GM20000 (cell line): ENCODE measurements around the gene NCS1.

Experiments used
- DNase-seq: peaks from one replicate; pipeline ENCODE4 v3.0.0; 2012; ENCODE audit warnings: low spot score
- TF ChIP-seq, protein P1 (sequence below): IDR thresholded peaks from 2 replicates; pipeline ENCODE4 v1.5.1; 2012; ENCODE audit warnings: mild to moderate bottlenecking, control low read depth; ENCODE audit errors: extremely low read depth, missing control alignments

NCS1 gene

DNA sequence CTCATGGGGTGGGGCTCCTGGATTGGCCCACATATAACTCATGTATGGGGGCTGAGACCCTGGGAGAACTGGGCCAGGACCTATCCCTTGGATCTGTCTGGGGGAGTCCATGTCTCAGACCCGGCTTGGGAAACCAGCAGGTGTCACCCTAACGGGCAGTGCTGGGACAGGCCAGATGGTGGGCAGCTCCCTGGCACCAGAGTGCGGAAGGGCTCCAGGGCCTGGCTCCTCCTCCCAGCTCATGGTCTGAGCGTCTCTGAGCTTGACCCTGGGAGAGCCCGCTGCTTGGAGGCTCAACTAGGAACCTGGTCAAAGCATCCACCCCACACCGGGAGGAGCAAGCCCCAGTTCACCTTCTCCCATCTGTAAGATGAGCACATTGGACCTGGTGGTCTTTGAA lies 15.5 kb upstream of the NCS1 start:
- TF ChIP-seq, protein P1, sequence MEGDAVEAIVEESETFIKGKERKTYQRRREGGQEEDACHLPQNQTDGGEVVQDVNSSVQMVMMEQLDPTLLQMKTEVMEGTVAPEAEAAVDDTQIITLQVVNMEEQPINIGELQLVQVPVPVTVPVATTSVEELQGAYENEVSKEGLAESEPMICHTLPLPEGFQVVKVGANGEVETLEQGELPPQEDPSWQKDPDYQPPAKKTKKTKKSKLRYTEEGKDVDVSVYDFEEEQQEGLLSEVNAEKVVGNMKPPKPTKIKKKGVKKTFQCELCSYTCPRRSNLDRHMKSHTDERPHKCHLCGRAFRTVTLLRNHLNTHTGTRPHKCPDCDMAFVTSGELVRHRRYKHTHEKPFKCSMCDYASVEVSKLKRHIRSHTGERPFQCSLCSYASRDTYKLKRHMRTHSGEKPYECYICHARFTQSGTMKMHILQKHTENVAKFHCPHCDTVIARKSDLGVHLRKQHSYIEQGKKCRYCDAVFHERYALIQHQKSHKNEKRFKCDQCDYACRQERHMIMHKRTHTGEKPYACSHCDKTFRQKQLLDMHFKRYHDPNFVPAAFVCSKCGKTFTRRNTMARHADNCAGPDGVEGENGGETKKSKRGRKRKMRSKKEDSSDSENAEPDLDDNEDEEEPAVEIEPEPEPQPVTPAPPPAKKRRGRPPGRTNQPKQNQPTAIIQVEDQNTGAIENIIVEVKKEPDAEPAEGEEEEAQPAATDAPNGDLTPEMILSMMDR, result no peak
- DNase-seq, result no peak

DNA sequence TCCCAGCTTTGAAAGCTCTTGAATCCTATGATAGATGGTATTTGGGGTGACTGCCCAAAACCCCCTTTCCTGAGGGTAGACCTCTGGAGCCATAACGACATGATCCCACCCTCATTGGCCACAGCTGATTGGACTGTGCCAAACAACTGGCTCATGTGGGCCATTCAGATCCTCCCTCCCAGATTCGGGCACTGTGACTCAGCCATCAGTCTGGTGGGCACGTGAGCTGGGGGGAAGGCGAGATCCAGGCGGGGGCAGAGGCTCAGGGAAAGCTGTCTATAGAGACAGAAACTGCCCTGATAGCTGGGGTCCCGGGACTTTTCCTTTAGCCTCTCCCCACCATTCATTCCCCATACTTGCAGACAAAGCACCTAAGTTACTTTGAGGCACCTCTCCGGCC lies 15.1 kb upstream of the NCS1 start:
- no peak for DNase-seq
- TF ChIP-seq, protein P1, result no peak

DNA sequence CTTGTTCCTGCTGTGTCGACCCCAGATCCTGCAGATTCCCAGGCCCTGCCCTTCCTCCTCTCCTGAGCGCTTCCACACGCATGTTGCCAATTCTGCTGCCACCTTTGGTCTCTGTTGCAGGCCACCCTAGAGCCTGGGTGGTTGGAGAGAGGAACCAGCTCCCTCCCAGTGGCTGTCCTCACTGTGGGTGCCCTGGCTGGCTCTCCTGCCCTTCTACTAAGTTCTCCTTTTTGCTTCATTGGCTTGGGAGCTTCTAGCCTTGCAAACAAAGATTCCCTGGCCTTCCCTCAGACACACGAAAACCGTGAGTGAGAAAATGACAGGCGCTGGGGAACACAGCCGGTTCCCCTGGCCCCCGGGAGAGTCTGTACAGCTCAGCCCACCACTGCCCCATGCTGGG lies 14.2 kb upstream of the NCS1 start:
- TF ChIP-seq, protein P1, result no peak
- DNase-seq, result no peak

DNA sequence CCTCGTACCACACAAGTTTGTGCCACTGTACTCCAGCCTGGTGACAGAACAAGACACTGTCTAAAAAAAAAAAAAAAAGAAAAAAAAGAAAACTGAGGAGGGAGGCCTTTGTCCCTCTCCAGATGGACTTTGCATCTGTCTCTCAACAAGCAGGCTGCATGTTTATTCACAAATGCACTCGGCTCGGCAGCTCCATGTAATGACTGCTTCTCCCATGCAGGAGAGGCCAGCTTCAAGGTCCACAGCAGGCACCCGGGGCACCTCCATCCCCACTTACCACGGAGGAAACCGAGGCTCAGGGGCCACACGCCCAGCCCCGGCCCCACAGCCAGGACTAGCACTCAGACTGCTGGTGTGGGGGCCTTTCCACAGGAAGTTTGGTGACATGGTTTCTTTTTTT lies 13.1 kb upstream of the NCS1 start:
- TF ChIP-seq, protein P1, result no peak
- DNase-seq, result no peak

DNA sequence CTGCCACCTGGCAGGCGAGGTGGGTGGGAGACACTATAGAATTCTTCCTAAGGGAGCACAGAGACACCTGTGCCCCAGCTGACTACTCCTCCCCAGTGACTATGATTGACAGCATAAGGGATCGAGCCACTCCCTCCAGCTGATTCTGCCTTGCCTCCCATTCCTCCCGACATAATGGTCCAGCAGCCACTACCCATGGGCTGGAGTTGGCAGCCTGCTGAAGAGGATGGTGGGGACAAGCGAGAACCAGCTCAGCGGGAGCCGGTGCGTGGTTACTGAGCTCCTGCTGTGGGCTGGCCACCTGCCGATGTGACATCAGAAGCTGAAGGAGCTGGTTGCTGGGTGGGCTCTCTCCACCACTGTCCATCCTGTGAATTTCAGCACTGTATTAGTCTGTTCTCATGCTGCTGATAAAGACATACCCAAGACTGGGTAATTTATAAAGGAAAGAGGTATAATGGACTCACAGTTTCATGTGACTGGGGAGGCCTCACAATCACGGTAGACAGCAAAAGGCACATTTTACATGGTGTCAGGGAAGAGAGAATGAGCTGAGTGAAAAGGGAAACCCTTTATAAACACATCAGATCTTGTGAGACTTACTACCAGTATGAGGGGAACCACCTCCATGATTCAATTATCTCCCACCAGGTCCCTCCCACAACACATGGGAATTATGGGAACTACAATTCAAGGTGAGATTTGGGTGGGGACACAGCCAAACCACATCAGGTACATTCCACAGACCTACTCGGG lies 12.1 kb upstream of the NCS1 start:
- TF ChIP-seq, protein P1, result no peak
- DNase-seq, result no peak

DNA sequence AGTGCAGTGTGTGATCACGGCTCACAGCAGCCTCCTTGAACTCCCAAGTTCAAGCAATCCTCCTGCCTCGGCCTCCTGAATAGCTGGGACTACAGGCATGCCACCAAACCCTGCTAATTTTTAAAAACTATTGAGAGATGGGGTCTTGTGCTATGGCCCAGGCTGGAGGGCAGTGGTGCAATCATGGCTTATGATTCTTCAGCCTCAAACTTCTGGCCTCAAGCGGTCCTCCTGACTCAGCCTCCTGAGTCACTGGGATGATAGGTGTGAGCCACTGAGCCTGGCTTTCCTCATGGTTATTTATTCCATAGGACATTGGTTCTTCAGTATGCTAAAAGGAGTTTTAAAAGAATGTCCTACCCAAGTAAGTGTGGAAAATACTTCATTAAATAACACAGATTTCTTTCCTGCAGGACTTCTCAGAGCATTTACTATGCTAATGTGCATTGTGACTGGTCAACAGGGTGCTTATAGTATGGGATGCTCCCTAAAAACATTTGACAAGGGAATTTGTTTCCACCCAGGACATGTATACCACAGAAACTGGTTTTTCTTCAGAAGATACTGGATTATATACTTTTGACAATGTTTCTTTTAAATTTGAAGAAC lies 11.2 kb upstream of the NCS1 start:
- no peak for DNase-seq
- TF ChIP-seq, protein P1, result no peak

DNA sequence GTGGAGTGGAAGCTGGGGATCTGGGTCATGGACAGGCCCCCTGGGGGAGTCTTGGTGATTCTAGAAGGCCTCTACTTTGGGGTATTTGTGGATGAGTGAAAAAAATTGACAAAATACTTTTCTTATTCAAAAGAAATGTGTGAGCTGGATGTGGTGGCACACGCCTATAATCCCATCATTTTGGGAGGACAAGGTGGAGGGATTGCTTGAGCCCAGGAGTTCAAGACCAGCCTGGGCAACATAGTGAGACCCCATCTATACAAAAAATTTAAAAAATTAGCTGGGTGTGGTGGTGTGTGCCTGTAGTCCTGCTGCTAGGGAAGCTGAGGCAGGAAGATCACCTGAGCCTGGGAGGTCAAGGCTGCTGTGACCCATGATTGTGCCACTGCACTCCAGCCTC lies 6.6 kb upstream of the NCS1 start:
- TF ChIP-seq, protein P1, result no peak
- no peak for DNase-seq
